ENCODE measurements around the gene GPS1.
A peak's percentile ranks its signal among the peaks of the same experiment; 100 is the strongest.

The GPS1 gene

GRCh38 chr17:82100502-82101298 lies 49.0 kb downstream of the GPS1 start:
- ATAC-seq (no peak), DNase-seq (ENCODE audit: low spot score in 2 of 2) (no peak)
- peaks cover 18% of the 10 kb centered on the region for H3K4me1 Mint-ChIP-seq
- H3K36me3 Mint-ChIP-seq = peaks cover 21% of the 10 kb centered on the region
- H3K27ac Mint-ChIP-seq = no peak overlapping the region
- H3K9me3 Mint-ChIP-seq = no peaks in the 10 kb centered on the region
- H3K4me3 Mint-ChIP-seq = peak overlapping the region; percentile 77

- Mint-ChIP-seq H3K36me3 (peaks cover 21% of the 10 kb centered on the region), H3K9me3 (no peaks in the 10 kb centered on the region), H3K4me3 (peak overlapping the region; percentile 77), H3K4me1 (peaks cover 18% of the 10 kb centered on the region), H3K27ac (peak overlapping the region; percentile 52)
- no peak for DNase-seq (ENCODE audit: low spot score in 2 of 2)
- ATAC-seq = no peak
Observed at GRCh38 chr17:82101301-82101715, 49.6 kb downstream of the GPS1 start.

- DNase-seq (ENCODE audit: low spot score in 2 of 2) = no peak
- Mint-ChIP-seq H3K4me3 (no peak overlapping the region), H3K36me3 (peaks cover 17% of the 10 kb centered on the region), H3K27ac (peak overlapping the region; percentile 52), H3K4me1 (peaks cover 21% of the 10 kb centered on the region), H3K9me3 (no peaks in the 10 kb centered on the region)
- no peak for ATAC-seq
Observed at GRCh38 chr17:82101767-82102679, 50.3 kb downstream of the GPS1 start.

- H3K27ac Mint-ChIP-seq = no peak overlapping the region
- ATAC-seq (no peak), DNase-seq (ENCODE audit: low spot score in 2 of 2) (no peak)
- peaks cover 16% of the 10 kb centered on the region for H3K36me3 Mint-ChIP-seq
- H3K9me3 Mint-ChIP-seq = no peaks in the 10 kb centered on the region
- H3K4me1 Mint-ChIP-seq = peaks cover 21% of the 10 kb centered on the region
- H3K4me3 Mint-ChIP-seq = no peak overlapping the region
Observed at GRCh38 chr17:82103553-82104451, 52.1 kb downstream of the GPS1 start.

GRCh38 chr17:82104797-82105416 lies 53.2 kb downstream of the GPS1 start:
- H3K4me3 Mint-ChIP-seq = peak overlapping the region; percentile 86

GRCh38 chr17:82105417-82105881 lies 53.8 kb downstream of the GPS1 start:
- DNase-seq (ENCODE audit: low spot score in 2 of 2) = no peak
- H3K4me1 Mint-ChIP-seq = peaks cover 14% of the 10 kb centered on the region

More at GRCh38 chr17:82104797-82105416, 53.2 kb downstream of the GPS1 start:
- peaks cover 14% of the 10 kb centered on the region for H3K4me1 Mint-ChIP-seq
- ATAC-seq (no peak), DNase-seq (ENCODE audit: low spot score in 2 of 2) (no peak)
- H3K9me3 Mint-ChIP-seq = no peaks in the 10 kb centered on the region
- peaks cover 9% of the 10 kb centered on the region for H3K36me3 Mint-ChIP-seq
- peak overlapping the region; percentile 96 for H3K27ac Mint-ChIP-seq

GRCh38 chr17:82105882-82106687 lies 54.4 kb downstream of the GPS1 start:
- peak; percentile 91 for ATAC-seq
- H3K9me3 Mint-ChIP-seq = no peaks in the 10 kb centered on the region
- peaks cover 14% of the 10 kb centered on the region for H3K4me1 Mint-ChIP-seq
- H3K4me3 Mint-ChIP-seq = peak overlapping the region; percentile 86
- peak overlapping the region; percentile 96 for H3K27ac Mint-ChIP-seq
- peak; percentile 40 to 84 for DNase-seq (ENCODE audit: low spot score in 2 of 2)
- H3K36me3 Mint-ChIP-seq = peaks cover 14% of the 10 kb centered on the region

More at GRCh38 chr17:82105417-82105881, 53.8 kb downstream of the GPS1 start:
- Mint-ChIP-seq H3K9me3 (no peaks in the 10 kb centered on the region), H3K36me3 (peaks cover 11% of the 10 kb centered on the region), H3K4me3 (peak overlapping the region; percentile 86), H3K27ac (peak overlapping the region; percentile 96)
- no peak for ATAC-seq

- H3K9me3 Mint-ChIP-seq = no peaks in the 10 kb centered on the region
- peaks cover 14% of the 10 kb centered on the region for H3K36me3 Mint-ChIP-seq
- ATAC-seq (no peak), DNase-seq (ENCODE audit: low spot score in 2 of 2) (no peak)
- peak overlapping the region; percentile 96 for H3K27ac Mint-ChIP-seq
- peaks cover 14% of the 10 kb centered on the region for H3K4me1 Mint-ChIP-seq
- H3K4me3 Mint-ChIP-seq = peak overlapping the region; percentile 86
Observed at GRCh38 chr17:82106688-82107305, 55.1 kb downstream of the GPS1 start.
